GM21447 (cell line): ENCODE measurements around the gene NRF1.

Experiments used
- ATAC-seq: cut with Tn5 transposase; IDR thresholded peaks from one replicate; pipeline ENCODE4 v1.9.1; 2021; ENCODE audit not compliant: unreplicated experiment

The NRF1 gene

GRCh38 chr7:129767120-129768015 lies 155.8 kb downstream of the NRF1 start:
- ATAC-seq, result no peak

GRCh38 chr7:129768614-129769399 lies 157.3 kb downstream of the NRF1 start:
- no peak for ATAC-seq

DNA sequence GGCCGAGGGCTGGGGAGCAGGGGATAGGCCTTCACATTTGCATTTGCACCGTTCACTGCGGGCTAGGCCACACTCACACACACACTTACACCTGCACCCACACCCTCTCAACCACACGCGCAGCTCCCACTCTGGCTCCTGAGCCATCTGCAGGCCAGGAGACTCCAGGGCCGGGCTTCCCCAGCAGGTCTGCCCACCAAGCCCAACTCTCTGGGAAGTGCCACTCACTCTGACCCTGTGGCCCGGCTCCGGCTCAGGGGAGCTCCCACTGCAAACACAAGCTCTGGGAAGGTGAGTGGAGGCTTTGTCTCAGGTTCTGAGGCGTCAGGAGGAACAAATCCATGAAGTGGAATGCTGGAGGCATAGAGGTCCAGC lies 157.9 kb downstream of the NRF1 start:
- ATAC-seq, result no peak

- ATAC-seq, result no peak
These were observed 158.6 kb downstream of the NRF1 start for GRCh38 chr7:129769866-129770808.

GRCh38 chr7:129771201-129771927 lies 159.8 kb downstream of the NRF1 start:
- no peak for ATAC-seq

- no peak for ATAC-seq
These were observed 160.5 kb downstream of the NRF1 start for GRCh38 chr7:129771928-129772479.

GRCh38 chr7:129772646-129773280 lies 161.2 kb downstream of the NRF1 start:
- no peak for ATAC-seq

GRCh38 chr7:129773328-129773731 lies 161.8 kb downstream of the NRF1 start:
- no peak for ATAC-seq

DNA sequence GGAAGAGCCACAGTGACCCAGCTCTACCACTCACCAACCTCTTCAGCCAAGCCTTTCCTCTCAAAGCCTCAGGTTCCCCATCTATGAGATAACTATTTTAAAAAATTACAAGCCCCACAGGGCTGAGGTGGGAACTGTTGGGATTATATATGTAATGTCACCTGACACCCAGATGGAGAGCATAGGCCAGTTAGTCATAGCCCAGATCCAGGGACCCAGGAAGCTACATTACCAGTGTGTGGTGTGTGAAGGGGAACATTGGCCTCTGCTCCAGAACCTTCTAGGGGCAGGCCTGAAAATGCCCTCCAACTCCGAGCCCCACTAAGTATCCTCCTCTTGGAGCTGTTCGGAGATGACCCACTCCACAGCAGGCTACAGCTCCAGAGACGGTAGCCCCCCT lies 162.4 kb downstream of the NRF1 start:
- no peak for ATAC-seq

- no peak for ATAC-seq
These were observed 162.8 kb downstream of the NRF1 start for GRCh38 chr7:129774359-129774758.

- ATAC-seq, result no peak
These were observed 163.6 kb downstream of the NRF1 start for GRCh38 chr7:129774871-129775694.

- no peak for ATAC-seq
These were observed 164.3 kb downstream of the NRF1 start for GRCh38 chr7:129775695-129776361.

GRCh38 chr7:129776362-129776722 lies 164.8 kb downstream of the NRF1 start:
- ATAC-seq, result no peak

GRCh38 chr7:129777195-129777844 lies 165.8 kb downstream of the NRF1 start:
- ATAC-seq, result no peak

DNA sequence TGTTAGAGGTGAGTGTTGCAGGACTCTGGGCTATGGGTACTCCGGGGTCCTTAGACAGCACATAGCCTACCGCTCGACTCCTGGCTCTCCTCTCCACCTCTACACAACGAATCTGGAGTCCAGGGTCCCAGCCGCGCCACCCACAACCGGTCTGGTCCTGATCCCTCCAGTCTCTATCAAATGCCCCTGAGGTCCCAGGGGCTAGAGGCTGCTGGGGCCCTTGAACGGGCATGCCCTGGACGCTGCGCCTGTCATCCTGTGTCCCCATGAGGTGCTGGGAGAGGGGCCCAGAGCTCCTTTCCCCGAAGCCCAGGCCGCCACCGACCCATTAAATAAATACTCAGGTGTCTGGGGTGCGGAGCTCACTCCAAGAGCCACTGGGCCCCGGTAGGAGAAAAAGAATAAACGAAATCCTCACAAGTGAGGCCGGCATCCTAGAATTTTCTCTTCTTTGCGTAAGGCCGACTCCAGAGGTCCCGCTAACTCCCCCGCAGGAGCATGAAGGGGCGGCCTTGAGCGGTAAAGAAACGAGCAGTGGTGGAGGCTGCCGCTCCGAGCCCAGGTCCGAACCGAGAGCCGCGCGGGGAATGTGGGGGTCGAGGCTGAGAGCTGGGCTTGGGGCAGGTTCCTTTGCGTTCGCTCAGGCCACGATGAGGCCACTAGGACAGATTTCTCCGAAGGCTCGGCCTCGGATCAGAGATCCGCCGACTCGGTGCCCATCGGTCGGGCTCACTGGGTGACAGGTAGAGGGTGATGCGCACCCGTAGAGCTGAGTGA lies 166.7 kb downstream of the NRF1 start:
- no peak for ATAC-seq

- no peak for ATAC-seq
These were observed 167.5 kb downstream of the NRF1 start for GRCh38 chr7:129778770-129779601.
